ENCODE measurements around the gene CPTP. TPM values are rescaled to one million over a fixed set of nuclear protein-coding genes. Genes with fewer than 3 reads are reported as not detected.
A peak's percentile ranks its signal among the peaks of the same experiment; 100 is the strongest.

The CPTP gene
- total and polyA plus RNA-seq, 2 of the 13 experiments (the other 11 are each of a cell fraction or from before 2014, with no cell fraction given), result 5.5 to 9.3 TPM

DNA sequence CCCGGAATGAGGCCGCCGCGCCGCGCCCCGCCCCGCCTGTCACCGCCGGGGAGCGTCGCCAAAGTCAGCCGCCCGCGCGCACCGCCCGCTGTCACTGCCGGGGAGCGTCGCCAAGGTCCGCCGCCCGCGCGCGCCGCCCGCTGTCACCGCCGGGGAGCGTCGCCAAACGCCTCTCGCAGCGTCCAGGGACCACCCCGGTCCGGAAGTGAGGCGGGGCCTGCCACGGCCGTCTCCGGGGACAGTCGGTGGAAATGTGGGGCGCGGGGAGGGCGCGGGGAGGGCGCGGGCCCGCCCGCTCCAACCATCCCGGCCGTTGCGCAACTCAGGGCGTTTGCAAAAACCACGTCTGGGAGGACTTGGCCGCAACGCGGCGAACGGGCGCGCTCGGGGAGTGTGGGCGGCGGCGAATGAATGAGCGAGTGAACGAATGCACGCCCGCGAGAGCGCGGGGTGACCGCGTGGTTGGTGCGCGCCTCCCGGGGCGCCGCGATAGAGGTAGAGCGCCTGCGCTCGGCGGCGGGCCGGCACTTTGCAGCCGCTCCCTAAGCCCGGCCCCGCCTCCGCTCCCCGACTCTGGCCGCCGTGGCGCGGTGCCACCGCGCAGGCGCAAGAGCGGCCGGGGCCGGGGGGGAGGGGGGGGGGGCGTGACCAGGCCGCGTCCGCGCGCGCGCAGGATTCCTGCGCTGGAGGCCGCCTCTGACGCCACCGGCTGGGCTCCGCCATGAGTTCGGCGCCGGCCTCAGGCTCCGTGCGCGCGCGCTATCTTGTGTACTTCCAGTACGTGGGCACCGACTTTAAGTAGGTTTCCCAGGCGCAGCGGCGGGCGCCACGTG, 16.5 kb upstream of the CPTP start, which contains the start of the genes ACAP3 and PUSL1 (continued):
- no peak for TF ChIP-seq ZBTB40 (IDR thresholded peaks at IDR 0.05)
- TF ChIP-seq ZBTB40 (CRISPR knock-in tag; IDR thresholded peaks at IDR 0.05), result 0 out of 2 replicates have a peak, but pooled peaks have one; percentile 45
- no peak for TF ChIP-seq ZNF670 (CRISPR knock-in tag; IDR thresholded peaks at IDR 0.05; ENCODE audit: borderline replicate concordance)
- TF ChIP-seq, protein P1, sequence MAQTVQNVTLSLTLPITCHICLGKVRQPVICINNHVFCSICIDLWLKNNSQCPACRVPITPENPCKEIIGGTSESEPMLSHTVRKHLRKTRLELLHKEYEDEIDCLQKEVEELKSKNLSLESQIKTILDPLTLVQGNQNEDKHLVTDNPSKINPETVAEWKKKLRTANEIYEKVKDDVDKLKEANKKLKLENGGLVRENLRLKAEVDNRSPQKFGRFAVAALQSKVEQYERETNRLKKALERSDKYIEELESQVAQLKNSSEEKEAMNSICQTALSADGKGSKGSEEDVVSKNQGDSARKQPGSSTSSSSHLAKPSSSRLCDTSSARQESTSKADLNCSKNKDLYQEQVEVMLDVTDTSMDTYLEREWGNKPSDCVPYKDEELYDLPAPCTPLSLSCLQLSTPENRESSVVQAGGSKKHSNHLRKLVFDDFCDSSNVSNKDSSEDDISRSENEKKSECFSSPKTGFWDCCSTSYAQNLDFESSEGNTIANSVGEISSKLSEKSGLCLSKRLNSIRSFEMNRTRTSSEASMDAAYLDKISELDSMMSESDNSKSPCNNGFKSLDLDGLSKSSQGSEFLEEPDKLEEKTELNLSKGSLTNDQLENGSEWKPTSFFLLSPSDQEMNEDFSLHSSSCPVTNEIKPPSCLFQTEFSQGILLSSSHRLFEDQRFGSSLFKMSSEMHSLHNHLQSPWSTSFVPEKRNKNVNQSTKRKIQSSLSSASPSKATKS (CRISPR knock-in tag; IDR thresholded peaks at IDR 0.05), result no peak
- TF ChIP-seq ZGPAT (CRISPR knock-in tag; IDR thresholded peaks at IDR 0.05), result peak; percentile 87; the same call in 1 of the 2 replicates
- TF ChIP-seq SP5 (CRISPR knock-in tag; IDR thresholded peaks at IDR 0.05; ENCODE audit: borderline replicate concordance, low read depth), result peak; percentile 23; the same call in 1 of the 2 replicates
- no peak for TF ChIP-seq TCF12 (IDR thresholded peaks at IDR 0.05)
- TF ChIP-seq TCF12 (CRISPR knock-in tag; IDR thresholded peaks at IDR 0.05), result no peak
- TF ChIP-seq ARID2 (CRISPR knock-in tag; IDR thresholded peaks at IDR 0.05; ENCODE audit: borderline replicate concordance), result no peak
- TF ChIP-seq HDAC1 (CRISPR knock-in tag; IDR thresholded peaks at IDR 0.05), result peak; percentile 70
- no peak for TF ChIP-seq ZNF569 (CRISPR knock-in tag; IDR thresholded peaks at IDR 0.05; ENCODE audit: borderline replicate concordance)
- 0 out of 2 replicates have a peak, but pooled peaks have one; percentile 24 for TF ChIP-seq ELF4 (CRISPR knock-in tag; IDR thresholded peaks at IDR 0.05; ENCODE audit: borderline replicate concordance)
- peak; percentile 36; the same call in 1 of the 2 replicates for TF ChIP-seq IRX3 (CRISPR knock-in tag; IDR thresholded peaks at IDR 0.05; ENCODE audit: borderline replicate concordance, low read depth)
- peak; percentile 76; the same call in 1 of the 2 replicates for TF ChIP-seq SIN3A (IDR thresholded peaks at IDR 0.05; ENCODE audit: borderline replicate concordance, low read depth, low read length)
- TF ChIP-seq ZBTB20 (CRISPR knock-in tag; IDR thresholded peaks at IDR 0.05; ENCODE audit: borderline replicate concordance, low read depth), result no peak
- TF ChIP-seq NFRKB (IDR thresholded peaks at IDR 0.05), result no peak
